H1 (cell line): ENCODE data around the gene CPZ. TPM values are rescaled to one million over a fixed set of nuclear protein-coding genes. Genes with fewer than 3 reads are reported as not detected.

Experiments
- CTCF ChIA-PET: fragments of 300-600 bp; sonication (Branson Sonifier 250); formaldehyde crosslinking; loops from one replicate; lab custom pipeline; 2021; ENCODE audit not compliant: partially characterized antibody; lab: Charles Lee
- POLR2A ChIA-PET: fragments of 300-600 bp; sonication (Branson Sonifier 250); formaldehyde crosslinking; loops from one replicate; lab custom pipeline; 2021; ENCODE audit warnings: inconsistent platforms; ENCODE audit not compliant: partially characterized antibody; lab: Charles Lee
- DNase-seq, 2 experiments: peaks; one replicate each; pipeline versions ENCODE4 v3.0.0 to v3.0.0-alpha.2; 2010 to 2022; ENCODE audit warnings: low spot score in 2 of 2, low read depth in 1 of 2, mixed read lengths in 1 of 2
- FAIRE-seq: peaks from 2 replicates; lab custom pipeline; 2011; peaks lifted over from hg19 to GRCh38; lab: Jason Lieb, UNC
- H2AFZ ChIP-seq: 2 replicates; pipeline ENCODE4 v1.8.1; 2012; ENCODE audit warnings: low read length, inconsistent platforms
- H2AK5ac ChIP-seq: 2 replicates; pipeline ENCODE4 v1.6.1; 2013; ENCODE audit warnings: low read depth, low read length
- H2BK120ac ChIP-seq: replicated peaks from 2 replicates; pipeline ENCODE3; 2013; ENCODE audit warnings: low read depth, low read length, inconsistent platforms
- H2BK12ac ChIP-seq: 2 replicates; pipeline ENCODE4 v1.6.1; 2013; ENCODE audit warnings: low read depth, low read length
- H2BK15ac ChIP-seq: 2 replicates; pipeline ENCODE4 v1.6.1; 2013; ENCODE audit warnings: low read length
- H2BK20ac ChIP-seq: 2 replicates; pipeline ENCODE4 v1.6.1; 2013; ENCODE audit warnings: low read length
- H2BK5ac ChIP-seq: 2 replicates; pipeline ENCODE4 v1.6.1; 2013; ENCODE audit warnings: low read depth, low read length
- H3K14ac ChIP-seq: 2 replicates; pipeline ENCODE4 v1.6.1; 2013; ENCODE audit warnings: inconsistent platforms; ENCODE audit not compliant: insufficient read length
- H3K18ac ChIP-seq: 2 replicates; pipeline ENCODE4 v1.6.1; 2013; ENCODE audit warnings: low read length; ENCODE audit errors: extremely low read depth
- H3K23ac ChIP-seq: 2 replicates; pipeline ENCODE4 v1.6.1; 2013; ENCODE audit warnings: inconsistent platforms; ENCODE audit not compliant: insufficient read length
- H3K23me2 ChIP-seq: 2 replicates; pipeline ENCODE4 v1.6.1; 2013; ENCODE audit warnings: low read depth, low read length
- H3K27ac ChIP-seq: 2 replicates; pipeline ENCODE4 v1.6.1; 2011; ENCODE audit warnings: low read depth, low read length, inconsistent platforms
- H3K27me3 ChIP-seq, 4 experiments: replicated peaks in 1 of 4; 1 replicate in 1 of 4; 2 replicates in 3 of 4; pipeline versions ENCODE4 v1.6.1 to v1.8.1; 2011 to 2013; ENCODE audit warnings: low read length in 3 of 4, mild to moderate bottlenecking in 3 of 4, inconsistent platforms in 2 of 4, mixed read lengths in 2 of 4, moderate library complexity in 1 of 4; ENCODE audit not compliant: control insufficient read depth in 3 of 4, insufficient read depth in 3 of 4; ENCODE audit errors: extremely low read depth in 1 of 4
- H3K36me3 ChIP-seq, 4 experiments: 2 replicates each; pipeline versions ENCODE4 v1.6.1 to v1.8.1; 2011 to 2013; ENCODE audit warnings: mild to moderate bottlenecking in 4 of 4, low read length in 3 of 4, moderate library complexity in 2 of 4, control low read depth in 1 of 4, inconsistent platforms in 1 of 4; ENCODE audit not compliant: insufficient read depth in 4 of 4, control insufficient read depth in 2 of 4
- H3K4ac ChIP-seq: replicated peaks from 2 replicates; pipeline ENCODE3; 2013; ENCODE audit warnings: low read length, low read depth, mixed read lengths, inconsistent platforms; ENCODE audit not compliant: insufficient read length
- H3K4me1 ChIP-seq, 4 experiments: replicated peaks in 1 of 4; 1 replicate in 1 of 4; 2 replicates in 3 of 4; pipeline versions ENCODE4 v1.6.1 to v1.8.1; 2011 to 2013; ENCODE audit warnings: low read length in 3 of 4, inconsistent platforms in 2 of 4, mixed read lengths in 1 of 4; ENCODE audit not compliant: insufficient read depth in 4 of 4, control insufficient read depth in 3 of 4
- H3K4me2 ChIP-seq, 2 experiments: 2 replicates each; pipeline versions ENCODE4 v1.6.1 to v1.8.1; 2011 to 2013; ENCODE audit warnings: low read depth in 2 of 2, low read length in 2 of 2, control low read depth in 1 of 2, inconsistent platforms in 1 of 2, mild to moderate bottlenecking in 1 of 2; ENCODE audit not compliant: insufficient read depth in 1 of 2
- H3K4me3 ChIP-seq, 4 experiments: fragments of 200-600, 300-600 bp in 1 of 4; sonication (generic), shearing (Covaris generic), sonication (Bioruptor Twin) in 1 of 4; 2 replicates each; pipeline versions ENCODE4 v1.5.1 to v1.8.1; 2011 to 2016; ENCODE audit warnings: low read length in 4 of 4, low read depth in 3 of 4, control low read depth in 2 of 4, inconsistent platforms in 2 of 4, mild to moderate bottlenecking in 2 of 4, mixed read lengths in 1 of 4, moderate library complexity in 1 of 4; ENCODE audit not compliant: insufficient read depth in 2 of 4; ENCODE audit errors: extremely low read depth in 1 of 4
- H3K56ac ChIP-seq: replicated peaks from 2 replicates; pipeline ENCODE3; 2013; ENCODE audit warnings: low read depth, mild to moderate bottlenecking, mixed read lengths, low read length, inconsistent platforms; ENCODE audit not compliant: insufficient read length
- H3K79me1 ChIP-seq: 2 replicates; pipeline ENCODE4 v1.6.1; 2013; ENCODE audit warnings: low read depth, low read length, control low read depth
- H3K79me2 ChIP-seq, 2 experiments: 2 replicates each; pipeline versions ENCODE4 v1.6.1 to v1.8.1; 2012 to 2013; ENCODE audit warnings: low read length in 2 of 2, mild to moderate bottlenecking in 2 of 2, inconsistent platforms in 1 of 2; ENCODE audit not compliant: insufficient read depth in 2 of 2, control insufficient read depth in 1 of 2
- H3K9ac ChIP-seq, 4 experiments: replicated peaks in 1 of 4; 1 replicate in 1 of 4; 2 replicates in 3 of 4; pipeline versions ENCODE4 v1.6.1 to v1.8.1; 2011 to 2013; ENCODE audit warnings: low read depth in 3 of 4, low read length in 3 of 4, control low read depth in 2 of 4, mild to moderate bottlenecking in 2 of 4, moderate library complexity in 2 of 4, inconsistent platforms in 1 of 4; ENCODE audit errors: extremely low read depth in 1 of 4
- H3K9me3 ChIP-seq, 2 experiments: 2 replicates each; pipeline versions ENCODE4 v1.6.1 to v1.8.1; 2012 to 2013; ENCODE audit warnings: mild to moderate bottlenecking in 2 of 2, moderate library complexity in 2 of 2, control low read depth in 1 of 2, inconsistent platforms in 1 of 2, low read depth in 1 of 2, low read length in 1 of 2, mixed read lengths in 1 of 2; ENCODE audit not compliant: insufficient read depth in 2 of 2
- H4K20me1 ChIP-seq, 2 experiments: replicated peaks in 1 of 2; 2 replicates each; pipeline versions ENCODE3 to v1.8.1; 2011 to 2013; ENCODE audit warnings: inconsistent platforms in 2 of 2, low read length in 2 of 2, mild to moderate bottlenecking in 1 of 2; ENCODE audit not compliant: insufficient read depth in 2 of 2, control insufficient read depth in 1 of 2
- H4K5ac ChIP-seq: 2 replicates; pipeline ENCODE4 v1.6.1; 2013; ENCODE audit warnings: low read length, low read depth, mixed read lengths, inconsistent platforms; ENCODE audit not compliant: insufficient read length
- H4K8ac ChIP-seq: 2 replicates; pipeline ENCODE4 v1.8.0; 2013; ENCODE audit warnings: mild to moderate bottlenecking, moderate library complexity, low read length, inconsistent platforms; ENCODE audit not compliant: insufficient read depth; ENCODE audit errors: extremely low read depth
- H4K91ac ChIP-seq: replicated peaks from 2 replicates; pipeline ENCODE3; 2013; ENCODE audit warnings: low read length, mixed read lengths, inconsistent platforms; ENCODE audit not compliant: insufficient read length
- MAFK ChIP-seq: IDR thresholded peaks from 2 replicates; pipeline ENCODE4 v1.6.1; 2012; ENCODE audit warnings: low read depth, mild to moderate bottlenecking, improper control_type of control experiment, low read length
- POLR2AphosphoS5 ChIP-seq: IDR thresholded peaks from 2 replicates; pipeline ENCODE4 v1.6.1; 2011; ENCODE audit warnings: low read depth, low read length
- SP1 ChIP-seq: IDR thresholded peaks from 2 replicates; pipeline ENCODE4 v1.6.1; 2011; ENCODE audit warnings: low read depth, low read length
- TAF1 ChIP-seq: IDR thresholded peaks from 2 replicates; pipeline ENCODE4 v1.6.1; 2011; ENCODE audit warnings: mild to moderate bottlenecking, low read depth, low read length
- WGBS, 2 experiments: shearing (Covaris generic) in 1 of 2; methylation state at CpG; one replicate each; pipeline versions ENCODE4 v1.1.6 to v1.1.7; 2013 to 2015; ENCODE audit warnings: low lambda C conversion rate in 2 of 2, mixed read lengths in 2 of 2, inconsistent platforms in 1 of 2, low coverage in 1 of 2, missing lambda C conversion rate in 1 of 2; ENCODE audit not compliant: insufficient replicate concordance in 2 of 2, insufficient coverage in 1 of 2, insufficient read length in 1 of 2; ENCODE audit errors: extremely low coverage in 1 of 2, missing lambda C conversion rate in 1 of 2; 5-methylcytosine and 5-hydroxymethylcytosine counted together
- polyA plus RNA-seq, 7 experiments: library from polyadenylated mRNA; depleted of rRNA in 3 of 7; stranded (reverse) in 5 of 7; unstranded in 2 of 7; fragments of >200 nt in 5 of 7; fragments of 200-250 nt in 2 of 7; gene quantifications; 1 replicate in 5 of 7; 2 replicates in 1 of 7; 4 replicates in 1 of 7; pipeline versions ENCODE4 v1.2.1 to v1.2.3, GENCODE V29; 2011 to 2013; ENCODE audit warnings: missing spikeins in 2 of 7, mixed read lengths in 2 of 7
- total RNA-seq: library from RNA; stranded (reverse); fragmentation: NEBNext Ultra II Directional; extraction: Animal tissue kit (Norgen Biotek cat#: 25700); gene quantifications from 2 replicates; pipeline ENCODE4 v1.2.1, GENCODE V29; 2021
- TF ChIP-seq, protein P1 (sequence below), 3 experiments: IDR thresholded peaks; 1 replicate in 2 of 3; 2 replicates in 1 of 3; pipeline versions ENCODE4 v1.5.1 to v1.6.1; 2011; ENCODE audit warnings: low read length in 3 of 3, mild to moderate bottlenecking in 3 of 3, inconsistent platforms in 2 of 3, low read depth in 1 of 3, moderate library complexity in 1 of 3; ENCODE audit not compliant: insufficient read depth in 1 of 3; ENCODE audit errors: control extremely low read depth in 1 of 3

Gene CPZ
- total and polyA plus RNA-seq, 2 of the 8 experiments (the other 6 are each of a cell fraction or from before 2014, with no cell fraction given) = 28.8 to 40.7 TPM

DNA sequence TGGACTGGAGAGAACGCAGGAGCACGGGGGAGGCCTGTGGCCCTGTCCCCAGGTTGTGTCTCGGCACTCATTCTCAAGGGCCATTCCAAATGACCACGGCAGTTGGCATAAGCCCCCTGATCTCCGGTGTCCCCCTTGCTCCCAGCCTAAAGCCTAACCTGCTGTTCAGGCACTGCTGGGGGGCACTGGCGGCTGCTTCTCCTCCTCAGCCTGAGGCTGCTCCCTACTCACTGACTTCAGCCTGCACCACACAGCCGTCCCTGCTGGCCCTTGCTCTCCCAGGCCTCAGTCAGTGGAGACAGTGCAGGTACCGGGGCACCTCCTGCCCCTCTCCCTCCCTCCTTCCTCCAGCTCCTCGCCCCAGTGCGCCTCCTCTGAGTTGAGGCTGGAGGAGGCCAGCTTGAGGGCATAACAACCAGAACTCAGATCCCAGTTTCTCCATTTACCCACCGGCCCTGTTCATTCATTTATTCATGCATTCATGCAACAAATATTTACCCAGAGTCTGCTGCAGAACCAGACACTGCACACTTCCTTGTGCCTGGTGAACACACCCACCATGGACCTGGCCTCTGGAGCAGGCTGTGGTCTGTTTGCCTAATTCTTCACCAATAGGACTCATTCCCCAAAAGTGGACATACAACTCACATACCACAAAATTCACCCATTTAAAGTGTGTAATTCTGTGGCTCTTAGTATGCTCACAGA is 65.0 kb downstream of the CPZ start:
- Histone ChIP-seq H3K4me2 (no peak overlapping the region), H3K14ac (no peak overlapping the region), H2AFZ (no peak overlapping the region), H4K8ac (no peak overlapping the region), H3K9me3 (no peaks in the 10 kb centered on the region), H2BK15ac (no peak overlapping the region), H3K79me2 (no peaks in the 10 kb centered on the region), H3K36me3 (no peaks in the 10 kb centered on the region), H3K4ac (no peak overlapping the region), H3K23me2 (no peaks in the 10 kb centered on the region), H3K4me1 (peaks cover 0 to 6% (median 0%) of the 10 kb centered on the region in 4 experiments; a peak in 1 of 7 replicates), H3K27ac (no peak overlapping the region), H2AK5ac (no peak overlapping the region), H3K9ac (no peak overlapping the region), H4K20me1 (no peaks in the 10 kb centered on the region), H4K5ac (no peak overlapping the region), H2BK12ac (no peak overlapping the region), H4K91ac (no peak overlapping the region), H3K23ac (no peak overlapping the region), H2BK120ac (no peak overlapping the region), H2BK5ac (no peak overlapping the region)
- ChIA-PET POLR2A (no interaction called here), CTCF (no interaction called here)
- FAIRE-seq = no peak
- WGBS, 2 experiments = 84% methylated on average over 10 of the region's 11 CpGs; no CpG with 5 or more reads in 1 of the 2 experiments
- no peak for TF ChIP-seq TAF1
- no peak for TF ChIP-seq POLR2AphosphoS5
- no peak for TF ChIP-seq SP1
- no peak for TF ChIP-seq MAFK
- TF ChIP-seq, protein P1, sequence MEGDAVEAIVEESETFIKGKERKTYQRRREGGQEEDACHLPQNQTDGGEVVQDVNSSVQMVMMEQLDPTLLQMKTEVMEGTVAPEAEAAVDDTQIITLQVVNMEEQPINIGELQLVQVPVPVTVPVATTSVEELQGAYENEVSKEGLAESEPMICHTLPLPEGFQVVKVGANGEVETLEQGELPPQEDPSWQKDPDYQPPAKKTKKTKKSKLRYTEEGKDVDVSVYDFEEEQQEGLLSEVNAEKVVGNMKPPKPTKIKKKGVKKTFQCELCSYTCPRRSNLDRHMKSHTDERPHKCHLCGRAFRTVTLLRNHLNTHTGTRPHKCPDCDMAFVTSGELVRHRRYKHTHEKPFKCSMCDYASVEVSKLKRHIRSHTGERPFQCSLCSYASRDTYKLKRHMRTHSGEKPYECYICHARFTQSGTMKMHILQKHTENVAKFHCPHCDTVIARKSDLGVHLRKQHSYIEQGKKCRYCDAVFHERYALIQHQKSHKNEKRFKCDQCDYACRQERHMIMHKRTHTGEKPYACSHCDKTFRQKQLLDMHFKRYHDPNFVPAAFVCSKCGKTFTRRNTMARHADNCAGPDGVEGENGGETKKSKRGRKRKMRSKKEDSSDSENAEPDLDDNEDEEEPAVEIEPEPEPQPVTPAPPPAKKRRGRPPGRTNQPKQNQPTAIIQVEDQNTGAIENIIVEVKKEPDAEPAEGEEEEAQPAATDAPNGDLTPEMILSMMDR (IDR thresholded peaks at IDR 0.05; ENCODE audit: control extremely low read depth in 1 of 3, insufficient read depth in 1 of 3, low read depth in 1 of 3, low read length in 3 of 3) = no peak
- TF ChIP-seq, all 59 proteins: peak for 0
- no peak for DNase-seq
- no peaks in the 10 kb centered on the region for H3K79me1 ChIP-seq
- H3K4me3 ChIP-seq = no peak overlapping the region
- no peak overlapping the region for H3K56ac ChIP-seq
- H3K27me3 ChIP-seq = no peaks in the 10 kb centered on the region; a peak in 1 of 7 replicates
- H2BK20ac ChIP-seq = no peak overlapping the region
- no peak overlapping the region for H3K18ac ChIP-seq
